Suppressor macrophage treated with lipopolysaccharide for 1 hour (primary cell): ENCODE data around the gene KCTD5.
A peak's percentile ranks its signal among the peaks of the same experiment; 100 is the strongest.
"Not testable (repeated sequence)": the region's sequence is repeated elsewhere in the genome, so short reads cannot be mapped to it uniquely, and the experiment has no call there.

Source experiments
- DNase-seq, 3 donors: peaks; one replicate each; pipeline ENCODE4 v3.0.0-alpha.2; 2020 to 2022

Gene KCTD5

DNA sequence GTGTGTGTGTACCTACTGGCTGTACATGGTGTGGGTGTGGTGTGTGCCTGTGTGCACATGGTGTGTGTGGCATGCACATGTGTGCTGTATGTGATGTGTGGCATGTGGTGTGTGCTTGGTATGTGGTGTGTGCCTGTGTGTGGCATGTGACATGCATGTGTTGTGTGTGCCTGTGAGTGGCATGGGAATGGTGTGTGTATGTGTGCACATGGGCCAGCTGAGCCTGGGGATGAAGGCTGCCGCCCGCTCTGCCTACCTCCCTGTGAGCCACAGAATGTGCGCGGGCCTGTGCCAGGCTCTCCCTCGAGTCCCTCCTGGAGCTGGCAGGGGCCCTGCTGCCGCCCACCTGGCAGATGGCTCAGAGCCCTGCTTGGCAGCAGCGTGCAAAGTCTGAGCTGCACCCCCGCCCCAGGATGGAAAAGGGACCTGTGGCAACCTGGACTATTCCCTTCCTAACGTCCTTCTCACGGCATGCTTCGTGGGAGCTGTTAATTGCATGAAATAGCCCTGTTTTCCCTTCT lies 28.4 kb downstream of the KCTD5 start:
- no peak for DNase-seq

DNA sequence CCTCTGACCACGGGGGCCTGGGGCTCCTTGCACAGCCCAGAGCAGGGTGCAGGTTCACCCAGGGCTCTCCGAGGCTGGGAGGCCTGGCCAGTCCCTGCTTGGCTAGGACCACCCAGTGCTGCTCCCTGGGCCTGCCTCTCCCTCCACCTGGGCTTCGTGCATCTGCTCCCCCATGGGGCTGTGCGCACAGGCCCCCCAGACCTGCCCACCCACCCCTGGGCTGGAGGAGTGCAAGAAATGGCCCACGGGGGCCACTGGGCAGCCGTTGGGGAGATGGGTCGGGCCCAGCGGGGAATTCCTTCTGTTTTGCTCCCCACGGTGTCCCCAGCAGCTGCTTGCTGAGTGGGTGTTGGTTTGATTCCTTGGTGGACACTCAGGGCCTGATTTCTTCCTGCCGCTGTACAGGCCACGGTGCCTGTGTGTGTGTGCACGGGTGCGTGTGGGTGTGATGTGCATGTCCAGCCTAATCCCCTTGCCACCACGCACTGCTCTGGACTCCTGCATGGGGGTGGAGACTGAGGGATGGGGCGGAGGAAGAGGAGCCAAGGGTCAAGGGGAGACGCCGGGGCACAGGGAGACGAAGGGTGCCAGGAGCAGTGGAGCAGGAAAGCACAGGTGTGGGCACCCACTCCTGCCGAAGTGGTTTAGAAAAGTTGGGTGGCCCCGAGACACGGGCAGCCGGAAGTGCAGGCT lies 29.2 kb downstream of the KCTD5 start:
- DNase-seq = no peak

DNA sequence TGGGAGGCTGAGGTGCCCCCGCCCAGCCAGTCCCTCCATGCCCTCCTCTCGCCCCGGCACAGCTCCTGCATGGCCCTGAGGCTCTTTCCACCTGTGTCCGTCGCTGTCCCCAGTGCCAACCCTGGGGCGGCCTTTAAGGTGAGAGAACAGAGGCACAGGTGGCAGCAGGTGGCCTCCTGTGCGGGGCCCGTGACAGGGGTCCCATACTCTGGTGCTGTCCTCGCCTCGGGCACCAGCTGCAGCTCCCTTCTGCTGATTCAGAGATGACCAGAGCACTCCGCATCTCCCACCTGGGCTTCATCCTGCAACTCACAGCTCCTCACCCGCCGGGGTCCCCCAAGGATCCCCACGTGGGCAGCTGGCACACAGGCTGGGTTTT lies 29.7 kb downstream of the KCTD5 start:
- DNase-seq = no peak

DNA sequence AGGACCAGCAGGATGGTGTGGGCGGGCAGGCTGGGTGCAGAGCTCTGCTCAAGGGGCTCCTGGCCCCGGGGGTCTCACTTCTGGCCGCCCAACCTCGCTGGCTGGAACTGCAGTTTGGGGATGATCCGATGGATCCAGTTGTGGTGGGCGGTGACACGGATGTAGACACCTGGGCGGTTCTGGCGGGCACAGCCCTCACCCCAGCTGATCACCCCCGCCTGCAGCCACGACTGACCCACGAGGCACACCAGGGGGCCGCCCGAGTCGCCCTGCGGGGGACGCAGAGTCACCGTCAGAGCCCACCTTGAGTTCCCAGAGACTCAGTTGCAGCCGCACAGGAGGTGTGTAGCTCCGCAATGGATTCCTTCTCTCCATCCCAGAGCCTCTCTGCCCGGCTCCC lies 30.2 kb downstream of the KCTD5 start:
- DNase-seq = no peak

DNA sequence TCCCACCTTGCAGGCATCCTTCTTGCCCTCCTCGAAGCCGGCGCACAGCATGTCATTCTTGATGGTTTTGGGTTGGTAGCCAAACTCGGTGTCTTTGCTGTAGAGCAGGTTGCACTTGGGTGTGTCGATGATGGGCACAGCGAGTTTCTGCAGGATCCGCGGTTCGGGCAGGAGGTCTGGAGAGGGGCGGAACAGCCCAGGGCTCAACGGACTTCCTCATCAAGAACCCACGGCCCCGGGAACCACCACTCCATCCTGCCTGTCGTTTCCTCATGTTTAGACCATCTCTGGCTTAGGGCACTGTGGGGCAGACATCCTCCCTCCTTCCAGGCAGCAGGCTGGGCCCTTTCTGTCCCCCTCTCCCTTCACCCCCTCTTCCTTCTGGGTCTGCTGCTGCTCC lies 31.2 kb downstream of the KCTD5 start:
- peak in 2 of 3 donors; percentile 11 to 12 for DNase-seq

DNA sequence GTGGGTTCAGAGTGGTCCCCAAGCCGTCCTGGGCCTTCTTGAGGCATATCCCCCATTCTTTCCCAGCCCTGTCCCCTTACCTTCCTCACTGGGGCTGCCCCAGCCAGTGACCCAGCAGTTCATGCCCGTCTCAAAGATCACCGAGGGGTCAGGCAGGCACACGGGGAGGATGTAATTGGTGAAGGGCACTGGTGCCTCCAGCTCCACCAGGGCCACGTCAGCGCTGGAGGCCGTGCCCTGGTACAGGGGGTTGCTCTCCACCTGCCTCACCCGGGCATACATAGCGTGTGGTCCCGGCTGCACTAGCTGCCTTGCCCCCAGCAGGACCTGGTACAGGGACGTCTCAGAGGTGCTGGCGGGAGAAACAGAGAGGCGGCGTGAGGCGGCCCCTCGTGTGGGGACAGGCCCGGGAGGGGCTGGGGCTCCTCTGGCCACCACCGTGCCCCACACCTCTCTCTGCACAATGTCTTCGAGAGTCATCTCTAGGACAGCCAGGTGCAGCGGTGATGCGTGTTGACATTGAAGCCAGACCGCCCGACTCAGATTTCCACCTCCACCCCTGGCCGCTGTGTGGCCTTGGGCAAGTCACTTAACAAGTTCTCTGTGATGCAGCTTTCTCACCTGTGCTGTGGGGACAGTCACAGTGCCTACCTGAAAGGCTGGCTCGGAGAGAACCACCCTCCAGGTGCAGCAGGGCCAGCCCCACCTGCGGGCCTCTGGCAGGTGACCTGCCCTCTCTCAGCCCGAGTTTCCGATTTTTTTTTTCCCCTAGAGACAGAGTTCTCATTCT lies 31.9 kb downstream of the KCTD5 start:
- no peak for DNase-seq

DNA sequence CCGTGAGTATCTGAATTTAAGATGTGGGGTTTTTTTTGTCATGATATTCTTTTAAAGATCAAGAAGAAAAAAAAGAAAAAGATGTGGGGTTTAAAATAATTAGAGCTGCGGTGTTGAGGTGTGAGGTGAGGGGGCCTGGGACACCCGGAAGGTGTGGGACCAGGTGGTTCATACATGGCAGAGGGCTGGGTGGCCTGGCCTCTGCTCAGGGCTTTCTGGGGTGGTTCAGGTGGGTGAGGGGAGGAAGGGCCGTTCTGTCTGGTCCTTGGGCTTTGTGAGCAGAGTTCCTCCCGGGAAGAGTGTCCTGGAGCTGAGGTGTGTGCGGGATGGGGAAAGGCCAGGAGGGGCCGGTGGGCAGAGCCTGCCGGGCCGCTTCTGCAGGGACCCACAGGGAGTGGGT lies 32.7 kb downstream of the KCTD5 start:
- DNase-seq = no peak

DNA sequence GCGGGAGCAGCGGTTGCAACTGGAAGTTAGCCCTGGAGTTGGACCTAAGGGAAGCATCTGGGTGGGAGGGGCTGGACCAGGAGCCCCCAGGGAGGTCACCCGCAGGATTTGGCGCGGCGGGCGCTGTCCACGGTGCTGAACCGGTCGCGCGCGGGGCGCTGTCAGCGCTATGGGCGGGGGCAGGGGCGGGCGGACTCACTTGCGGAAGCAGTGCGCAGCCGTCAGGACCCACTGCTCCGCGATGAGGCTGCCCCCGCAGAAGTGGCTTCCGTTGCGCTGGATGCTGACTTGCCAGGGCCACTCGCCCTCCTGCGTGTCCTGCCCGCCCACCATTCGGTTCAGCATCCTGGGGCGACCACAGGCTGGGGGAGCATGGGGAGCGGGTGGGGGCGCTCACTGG lies 33.2 kb downstream of the KCTD5 start:
- DNase-seq = peak; percentile 84 to 94 (median 89)

DNA sequence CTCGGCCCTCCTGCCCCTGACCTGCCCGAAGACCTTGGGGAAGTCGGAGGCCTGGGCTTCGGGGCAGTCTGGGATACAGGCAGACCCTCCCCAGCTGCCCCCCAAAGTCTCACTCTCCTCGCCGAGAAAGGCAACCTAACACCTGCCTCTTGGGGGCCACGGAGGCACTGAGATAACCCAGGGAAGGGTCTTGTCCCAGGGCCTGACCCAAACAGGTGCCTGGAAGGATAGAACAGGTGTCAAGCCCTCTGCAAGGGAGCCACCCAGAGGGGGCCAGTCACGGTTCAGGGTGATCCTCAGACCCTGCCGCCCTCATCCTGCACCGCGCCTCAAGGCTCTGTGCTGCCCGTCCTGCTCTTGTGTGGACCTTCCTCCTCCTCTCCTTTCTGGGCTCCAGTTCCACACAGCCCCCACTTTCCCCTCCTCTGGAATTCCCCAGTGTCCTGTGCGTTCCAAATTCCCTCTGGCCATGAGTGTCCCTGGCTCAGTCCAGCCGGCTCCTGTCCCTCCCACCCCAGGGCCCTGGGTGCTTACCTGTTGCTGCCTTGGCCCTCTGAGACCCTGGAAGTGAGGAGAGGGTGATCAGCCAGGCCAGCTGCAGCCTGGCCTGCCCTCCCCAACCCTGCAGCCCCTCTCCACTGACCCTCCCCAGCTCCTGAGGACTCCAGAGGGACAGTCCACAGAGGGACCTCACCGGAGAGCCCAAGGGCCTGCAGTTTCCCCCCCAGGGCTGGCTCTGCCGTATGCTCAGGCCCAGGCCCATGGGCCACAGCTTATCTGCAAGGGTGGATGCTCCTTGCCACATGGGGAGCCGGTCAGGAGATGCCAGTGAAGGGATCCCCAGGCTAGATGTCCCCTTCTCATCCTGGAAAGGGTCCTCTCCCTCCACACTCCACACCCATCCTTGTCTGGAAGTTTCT lies 33.9 kb downstream of the KCTD5 start:
- no peak for DNase-seq

DNA sequence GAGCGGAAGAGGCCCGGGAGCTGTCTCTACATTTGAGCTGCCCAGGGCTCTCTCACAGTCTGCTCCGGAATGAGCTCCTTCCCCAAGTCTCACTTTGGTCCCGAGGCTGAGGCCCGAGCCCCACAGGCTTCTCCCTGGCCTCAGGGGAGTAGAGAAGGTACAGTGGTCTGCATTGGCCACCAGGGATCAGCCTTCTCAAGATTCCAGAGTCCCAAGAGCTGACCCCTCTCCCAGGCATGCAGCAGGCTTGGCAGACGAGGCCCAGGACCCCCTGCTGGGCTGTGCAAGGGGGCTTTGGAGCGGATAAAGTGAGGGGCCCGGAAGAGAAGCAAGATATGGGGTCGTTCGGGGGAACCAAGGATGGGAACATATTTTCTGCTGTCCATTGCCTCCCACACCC lies 34.6 kb downstream of the KCTD5 start:
- no peak for DNase-seq

DNA sequence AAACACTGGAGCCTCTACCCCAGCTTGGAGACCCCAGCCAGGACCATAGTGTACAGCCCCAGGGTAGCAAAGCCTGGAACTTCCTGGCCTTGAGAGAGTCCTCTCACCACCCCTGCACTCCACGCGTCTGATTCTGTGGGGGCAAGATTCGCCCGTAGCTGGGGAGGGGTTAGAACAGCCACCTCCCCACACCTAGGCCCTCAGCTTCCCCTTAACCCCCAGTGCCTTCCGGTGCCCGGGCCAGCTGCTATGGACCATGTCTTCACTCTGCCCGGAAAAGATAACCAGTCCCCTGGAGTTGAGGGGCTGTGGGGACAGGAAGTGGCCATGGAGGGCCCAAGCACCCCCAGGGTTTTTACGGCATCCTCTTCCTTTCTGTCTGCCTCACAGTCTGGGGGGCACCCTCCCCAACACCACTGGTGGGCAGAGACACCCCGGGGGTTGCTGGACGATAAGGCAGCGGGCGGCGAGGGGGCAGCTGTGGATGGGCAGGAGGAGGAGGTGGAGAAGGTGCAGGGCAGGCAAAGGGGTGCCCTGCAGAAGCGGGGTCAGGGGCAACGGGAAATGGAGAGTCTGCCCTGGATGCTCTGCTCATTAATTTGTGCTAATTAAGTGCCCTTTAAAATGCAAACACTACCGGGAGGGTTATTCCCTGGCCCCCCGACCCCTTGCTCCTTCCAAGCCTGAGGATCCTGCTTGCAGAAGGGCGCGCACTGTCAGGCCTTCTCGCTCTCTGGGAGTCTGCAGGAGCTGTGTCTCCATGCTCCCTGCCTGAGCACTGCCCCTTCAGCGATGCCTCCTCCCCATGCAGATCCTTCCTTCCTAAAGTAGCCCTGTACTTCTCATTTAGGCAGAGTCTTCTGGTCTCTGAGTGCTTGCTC lies 35.3 kb downstream of the KCTD5 start:
- no peak for DNase-seq

DNA sequence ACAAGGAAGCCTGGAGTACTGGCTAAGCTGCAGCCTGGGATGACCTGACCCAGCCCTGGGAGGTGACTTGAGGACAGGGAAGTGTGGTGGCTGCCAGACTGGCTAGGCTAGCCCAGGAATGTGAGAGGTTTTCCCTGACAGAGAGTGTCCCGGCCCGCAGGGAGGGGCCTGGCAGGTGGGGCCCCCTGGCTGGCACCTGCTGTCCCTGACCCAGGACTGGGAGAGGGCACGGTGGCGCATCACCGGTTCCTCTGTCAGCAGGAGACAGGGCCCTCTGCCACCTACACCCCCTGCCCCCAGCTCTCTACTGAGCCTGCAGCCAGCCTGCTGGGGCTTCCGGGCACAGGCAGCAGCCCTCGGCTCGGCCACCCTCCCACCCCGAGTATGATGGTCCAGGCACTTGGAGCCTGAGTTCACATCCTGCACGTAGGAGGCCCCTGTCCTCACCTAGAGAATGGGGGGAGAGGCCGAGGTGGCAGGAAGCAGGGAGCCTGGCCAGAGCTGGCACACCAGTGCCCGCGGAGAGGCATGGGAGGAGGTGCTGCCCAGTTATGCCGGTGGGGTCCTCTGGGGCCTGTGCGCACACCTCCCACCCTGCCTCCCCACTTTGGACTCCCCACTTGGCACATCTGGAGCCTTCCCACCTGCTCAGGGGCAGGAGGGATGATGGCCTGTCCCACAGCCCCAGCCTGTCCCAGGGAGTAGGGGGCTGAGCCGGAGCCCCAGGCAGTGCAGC lies 37.2 kb downstream of the KCTD5 start:
- no peak for DNase-seq

DNA sequence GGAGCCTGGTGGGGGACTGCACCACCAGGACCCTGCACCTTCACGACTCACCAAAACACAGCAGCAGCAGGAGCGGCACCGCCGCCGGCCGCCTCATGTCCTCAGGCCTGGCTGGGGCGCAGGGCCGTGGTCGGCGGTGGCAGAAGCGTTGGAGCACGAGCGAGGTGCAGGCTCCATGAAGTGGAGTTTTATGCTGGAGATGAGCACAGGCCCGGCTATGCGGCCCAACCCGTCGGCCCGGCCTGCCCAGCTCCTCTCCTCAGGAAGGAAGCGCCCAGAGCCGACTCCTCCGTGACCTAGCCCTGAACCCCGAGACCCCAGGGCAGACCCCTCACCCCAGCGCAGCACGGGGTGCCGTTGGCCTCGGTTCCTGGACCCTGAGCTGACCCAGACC lies 37.7 kb downstream of the KCTD5 start, which contains the start of gene PRSS27:
PRSS27 (minus strand) TSS at position 161 of the 394 bp plus-strand sequence; CDS start at position 97, 64 bp downstream.
- DNase-seq = no peak

DNA sequence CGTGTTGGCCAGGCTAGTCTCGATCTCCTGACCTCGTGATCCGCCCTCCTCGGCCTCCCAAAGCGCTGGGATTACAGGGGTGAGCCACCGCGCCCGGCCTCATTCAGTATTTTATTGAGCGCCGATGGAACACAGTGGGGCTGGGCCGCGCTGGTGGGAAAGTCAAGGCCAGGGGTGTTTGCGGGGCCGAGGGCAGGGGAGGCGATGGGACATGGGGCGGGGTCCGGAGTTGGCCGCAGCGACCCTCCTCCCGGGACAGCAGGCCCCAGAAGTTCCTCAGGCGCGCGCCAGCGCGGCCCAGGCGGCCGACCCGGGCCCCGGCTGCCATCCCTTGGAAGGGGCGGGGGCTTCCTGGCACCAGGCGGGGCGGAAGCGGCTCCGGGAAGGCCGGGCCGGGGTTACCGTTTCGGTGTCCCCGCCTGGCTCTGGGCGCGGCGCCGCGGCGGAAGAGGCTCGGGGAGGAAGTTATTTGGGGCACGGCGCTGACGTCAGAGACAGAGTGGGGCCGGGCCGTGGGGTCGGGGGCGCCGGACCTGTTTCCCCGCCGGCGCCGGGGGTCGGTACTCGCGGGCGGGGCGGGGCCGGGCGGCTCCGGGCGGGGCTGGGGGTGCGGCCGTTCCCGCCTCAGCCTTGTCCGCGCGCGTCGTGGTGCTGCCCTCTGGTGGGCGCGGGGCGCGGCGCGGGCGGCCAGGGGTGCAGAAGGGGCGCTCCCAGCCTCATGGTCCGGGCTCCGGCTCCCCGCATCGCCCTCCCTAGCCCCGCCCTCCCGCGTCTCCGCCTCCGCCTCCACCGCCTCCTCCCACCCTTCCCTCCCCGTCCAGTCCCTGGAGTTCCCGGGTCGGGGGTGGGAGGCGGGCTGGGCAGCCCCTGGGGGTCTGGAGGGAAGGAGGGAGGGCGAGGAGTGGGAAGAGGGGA lies 38.7 kb downstream of the KCTD5 start:
- DNase-seq = peak; percentile 91 to 96 (median 92)

DNA sequence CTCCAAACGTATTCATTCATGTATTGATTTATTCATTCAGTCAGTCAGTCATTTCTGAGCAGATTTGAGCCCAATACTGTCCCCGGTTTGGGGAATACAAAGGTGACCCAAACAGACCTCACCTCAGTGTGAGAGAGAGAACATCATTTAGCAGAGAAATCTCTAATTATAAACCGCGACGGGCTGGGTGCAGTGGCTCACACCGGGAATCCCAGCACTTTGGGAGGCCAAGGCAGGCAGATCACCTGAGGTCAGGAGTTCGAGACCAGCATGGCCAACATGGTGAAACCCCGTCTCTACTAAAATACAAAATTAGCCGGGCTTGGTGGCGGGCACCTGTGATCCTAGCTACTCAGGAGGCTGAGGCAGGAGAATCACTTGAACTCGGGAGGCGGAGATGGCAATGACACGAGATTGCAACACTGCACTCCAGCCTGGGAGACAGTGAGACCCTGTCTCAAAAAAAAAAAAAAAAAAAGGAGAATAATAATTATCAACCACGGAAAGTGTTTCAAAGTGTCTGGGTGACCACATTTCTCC lies 39.4 kb downstream of the KCTD5 start:
- not testable (repeated sequence) for DNase-seq

DNA sequence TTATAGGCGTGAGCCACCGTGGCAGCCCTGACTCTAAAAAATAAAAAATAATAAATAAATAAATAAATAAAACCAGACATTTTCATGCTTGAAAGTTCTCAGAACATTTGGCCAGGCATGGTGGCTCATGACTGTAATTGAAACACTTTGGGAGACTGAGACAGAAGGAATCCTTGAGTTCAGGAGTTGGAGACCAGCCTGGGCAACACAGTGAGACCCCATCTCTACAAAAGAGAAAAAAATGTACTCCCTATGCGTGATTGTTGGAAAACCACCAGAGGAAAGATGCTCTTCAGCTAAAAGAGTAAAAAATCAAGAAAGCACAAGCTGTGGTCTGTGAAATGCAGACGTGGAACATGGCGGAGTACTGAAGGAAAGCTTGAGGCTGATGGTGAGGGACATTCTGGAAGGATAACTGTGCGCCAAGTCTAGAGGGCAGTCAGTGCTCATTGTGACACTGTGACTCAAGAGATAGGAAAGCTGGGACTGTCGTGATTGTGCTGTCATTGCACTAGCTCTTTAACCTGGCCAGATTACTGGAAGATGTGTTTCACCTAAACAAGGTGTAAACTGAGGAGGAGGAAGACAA lies 41.9 kb downstream of the KCTD5 start:
- no peak for DNase-seq

DNA sequence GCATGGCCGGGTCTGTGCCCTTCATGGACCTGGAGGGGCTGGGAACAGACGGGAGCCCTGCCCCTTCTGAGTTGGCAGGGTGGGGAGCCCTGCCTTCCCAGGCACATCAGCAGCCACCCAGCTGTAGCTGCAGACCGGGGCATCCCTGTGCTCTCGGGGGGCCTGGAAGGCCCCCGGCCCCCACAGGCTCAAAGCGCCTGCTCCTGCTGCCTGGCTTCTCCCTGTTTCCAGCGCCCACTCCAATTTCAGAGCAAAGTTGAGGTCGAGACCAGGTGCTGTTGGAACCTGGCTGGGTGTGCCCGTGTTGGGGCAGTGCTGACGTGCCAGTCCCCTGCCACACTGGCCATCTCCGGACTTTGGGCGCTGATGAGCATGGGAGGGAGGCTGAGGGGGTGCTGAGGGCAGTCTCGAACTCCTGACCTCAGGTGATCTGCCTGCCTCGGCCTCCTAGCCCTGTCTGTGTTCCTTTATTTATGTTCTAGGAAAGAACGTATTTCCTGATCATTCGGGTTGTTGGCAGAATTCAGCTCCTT lies 42.6 kb downstream of the KCTD5 start:
- DNase-seq = no peak

DNA sequence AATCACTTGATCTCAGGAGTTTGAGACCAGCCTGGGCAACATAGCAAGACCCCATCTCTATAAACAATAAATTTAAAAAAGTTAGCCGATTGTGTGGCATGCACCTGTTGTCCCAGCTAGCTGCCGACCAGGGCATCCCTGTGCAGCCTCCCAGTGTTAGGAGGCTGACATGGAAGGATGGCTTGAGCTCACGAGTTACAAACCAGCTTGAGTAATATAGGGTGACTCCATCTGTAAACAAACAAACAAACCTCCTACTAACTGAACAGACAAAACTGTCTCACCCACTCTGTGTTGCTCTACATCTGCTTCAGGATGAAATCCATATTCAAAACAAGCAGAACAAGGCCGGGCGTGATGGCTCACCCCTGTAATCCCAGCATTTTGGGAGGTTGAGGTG lies 44.6 kb downstream of the KCTD5 start:
- DNase-seq = no peak

DNA sequence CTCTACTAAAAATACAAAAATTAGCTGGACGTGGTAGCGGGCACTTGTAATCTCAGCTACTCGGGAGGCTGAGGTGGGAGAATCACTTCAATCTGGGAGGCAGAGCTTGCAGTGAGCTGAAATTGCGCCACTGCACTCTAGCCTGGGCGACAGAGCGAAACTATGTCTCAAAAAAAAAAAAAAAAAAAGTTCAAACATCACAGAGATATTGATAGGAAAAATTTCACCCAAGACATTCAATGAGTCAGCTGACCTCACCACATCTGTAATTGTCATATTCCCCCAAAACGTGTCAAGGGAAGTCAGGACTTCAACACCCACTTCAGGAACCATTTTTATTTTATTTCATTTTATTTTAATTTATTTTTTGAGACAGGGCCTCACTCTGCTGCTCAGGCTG lies 45.7 kb downstream of the KCTD5 start:
- DNase-seq = no peak
